MM.1S (cell line): ENCODE results near the gene CIROP.

Experiments used
- DNase-seq: peaks from one replicate; pipeline ENCODE4 v3.0.0-alpha.2; 2015
- H2AFZ ChIP-seq: fragments of 300-600 bp; sonication (generic); 2 replicates; pipeline ENCODE4 v1.6.0; 2016; ENCODE audit warnings: antibody characterized with exemption, low read length
- H3F3A ChIP-seq: fragments of 300-600 bp; sonication (generic); 2 replicates; pipeline ENCODE4 v1.6.1; 2016; ENCODE audit warnings: mild to moderate bottlenecking, antibody characterized with exemption, low read length, moderate library complexity, mixed read lengths; ENCODE audit not compliant: insufficient read depth
- H3K27ac ChIP-seq: fragments of 300-600 bp; sonication (generic); 2 replicates; pipeline ENCODE4 v1.5.1; 2016; ENCODE audit warnings: mild to moderate bottlenecking, low read length
- H3K27me3 ChIP-seq: fragments of 300-600 bp; sonication (generic); replicated peaks from 2 replicates; pipeline ENCODE4 v1.6.0; 2016; ENCODE audit warnings: low read length; ENCODE audit not compliant: insufficient read depth
- H3K36me3 ChIP-seq: fragments of 300-600 bp; sonication (generic); replicated peaks from 2 replicates; pipeline ENCODE4 v1.6.1; 2016; ENCODE audit warnings: mild to moderate bottlenecking, low read length, mixed read lengths; ENCODE audit not compliant: insufficient read depth
- H3K4me1 ChIP-seq: fragments of 300-600 bp; sonication (generic); 2 replicates; pipeline ENCODE4 v1.6.1; 2016; ENCODE audit warnings: low read length, mixed read lengths
- H3K4me2 ChIP-seq: fragments of 300-600 bp; sonication (generic); 2 replicates; pipeline ENCODE4 v1.6.0; 2016; ENCODE audit warnings: low read depth, low read length
- H3K4me3 ChIP-seq: fragments of 300-600 bp; sonication (generic); 2 replicates; pipeline ENCODE4 v1.5.1; 2016; ENCODE audit warnings: low read length, mixed read lengths
- H3K79me2 ChIP-seq: fragments of 300-600 bp; sonication (generic); 2 replicates; pipeline ENCODE4 v1.6.1; 2016; ENCODE audit warnings: mixed run types, low read length, mixed read lengths
- H3K9ac ChIP-seq: fragments of 300-600 bp; sonication (generic); 2 replicates; pipeline ENCODE4 v1.6.1; 2016; ENCODE audit warnings: low read length, mixed read lengths
- H3K9me2 ChIP-seq: fragments of 300-600 bp; sonication (generic); replicated peaks from 2 replicates; pipeline ENCODE4 v1.6.1; 2016; ENCODE audit warnings: mild to moderate bottlenecking, low read length, mixed read lengths; ENCODE audit not compliant: insufficient read depth
- H3K9me3 ChIP-seq: fragments of 300-600 bp; sonication (generic); replicated peaks from 2 replicates; pipeline ENCODE4 v1.6.1; 2016; ENCODE audit warnings: mild to moderate bottlenecking, low read length, mixed read lengths; ENCODE audit not compliant: insufficient read depth
- H4K20me1 ChIP-seq: fragments of 300-600 bp; sonication (generic); 2 replicates; pipeline ENCODE4 v1.6.1; 2016; ENCODE audit warnings: mild to moderate bottlenecking, low read length, moderate library complexity, mixed read lengths; ENCODE audit not compliant: insufficient read depth
- CTCF ChIP-seq: fragments of 300-600 bp; sonication (generic); IDR thresholded peaks from 2 replicates; pipeline ENCODE4 v1.5.1; 2016; ENCODE audit warnings: antibody characterized with exemption, low read length, mixed read lengths
- EZH2 ChIP-seq: fragments of 300-600 bp; sonication (generic); optimal IDR thresholded peaks from 2 replicates; pipeline ENCODE3; 2017; ENCODE audit warnings: low read depth, mild to moderate bottlenecking, antibody characterized with exemption, low read length, mixed read lengths
- EZH2phosphoT487 ChIP-seq: fragments of 300-600 bp; sonication (generic); IDR thresholded peaks from 2 replicates; pipeline ENCODE4 v1.6.1; 2018; ENCODE audit warnings: antibody characterized with exemption, low read length

The CIROP gene

GRCh38 chr14:23071921-23072539 lies 32.8 kb downstream of the CIROP start:
- peaks cover 26% of the 10 kb centered on the region for H3K79me2 ChIP-seq
- H4K20me1 ChIP-seq = no peaks in the 10 kb centered on the region
- no peak overlapping the region for H3K4me3 ChIP-seq
- H3K36me3 ChIP-seq = no peaks in the 10 kb centered on the region; the same call in 1 of the 2 replicates
- peak overlapping the region; percentile 83; the same call in 1 of the 2 replicates for H3K9ac ChIP-seq
- DNase-seq = no peak
- H3K4me2 ChIP-seq = peak overlapping the region; percentile 72; the same call in 1 of the 2 replicates
- peaks cover 7% of the 10 kb centered on the region; the same call in 1 of the 2 replicates for H3K4me1 ChIP-seq
- H3F3A ChIP-seq = no peaks in the 10 kb centered on the region
- H3K9me2 ChIP-seq = no peaks in the 10 kb centered on the region
- no peaks in the 10 kb centered on the region for H3K27me3 ChIP-seq
- no peaks in the 10 kb centered on the region for H3K9me3 ChIP-seq
- TF ChIP-seq EZH2 (no peak), CTCF (no peak), EZH2phosphoT487 (no peak)
- H3K27ac ChIP-seq = peak overlapping the region; percentile 10; the same call in 1 of the 2 replicates
- no peak overlapping the region for H2AFZ ChIP-seq

GRCh38 chr14:23071244-23071920 lies 33.4 kb downstream of the CIROP start:
- H3F3A ChIP-seq = no peaks in the 10 kb centered on the region
- H2AFZ ChIP-seq = peak overlapping the region; percentile 51; the same call in 1 of the 2 replicates
- peak; percentile 60 for DNase-seq
- H3K9me3 ChIP-seq = no peaks in the 10 kb centered on the region
- H3K79me2 ChIP-seq = peaks cover 26% of the 10 kb centered on the region
- H4K20me1 ChIP-seq = no peaks in the 10 kb centered on the region
- peak overlapping the region; percentile 78 for H3K4me3 ChIP-seq
- peak overlapping the region; percentile 72; the same call in 1 of the 2 replicates for H3K4me2 ChIP-seq
- H3K36me3 ChIP-seq = no peaks in the 10 kb centered on the region; the same call in 1 of the 2 replicates
- TF ChIP-seq EZH2phosphoT487 (no peak), CTCF (no peak), EZH2 (no peak)
- H3K27ac ChIP-seq = peak overlapping the region; percentile 10; the same call in 1 of the 2 replicates
- H3K27me3 ChIP-seq = no peaks in the 10 kb centered on the region
- peaks cover 7% of the 10 kb centered on the region; the same call in 1 of the 2 replicates for H3K4me1 ChIP-seq
- H3K9me2 ChIP-seq = no peaks in the 10 kb centered on the region
- peak overlapping the region; percentile 83 for H3K9ac ChIP-seq

GRCh38 chr14:23070262-23071129 lies 34.3 kb downstream of the CIROP start:
- Histone ChIP-seq H2AFZ (no peak overlapping the region), H3K9me2 (no peaks in the 10 kb centered on the region), H3K27ac (no peak overlapping the region; the same call in 1 of the 2 replicates), H3K4me2 (peak overlapping the region; percentile 72), H3F3A (no peaks in the 10 kb centered on the region), H3K9ac (peak overlapping the region; percentile 83), H4K20me1 (no peaks in the 10 kb centered on the region), H3K36me3 (no peaks in the 10 kb centered on the region; the same call in 1 of the 2 replicates), H3K27me3 (no peaks in the 10 kb centered on the region), H3K4me1 (peaks cover 7% of the 10 kb centered on the region; the same call in 1 of the 2 replicates), H3K4me3 (peak overlapping the region; percentile 78), H3K79me2 (peaks cover 26% of the 10 kb centered on the region), H3K9me3 (no peaks in the 10 kb centered on the region)
- DNase-seq = no peak
- TF ChIP-seq CTCF (no peak), EZH2phosphoT487 (no peak), EZH2 (no peak)
